T-cell (primary cell): ENCODE data around the gene ANKRD60. TPM values are rescaled to one million over a fixed set of nuclear protein-coding genes. Genes with fewer than 3 reads are reported as not detected.

Source experiments
- ATAC-seq, 4 experiments: fragments of 200-7000 bp in 3 of 4; fragments of 150-1000 bp in 1 of 4; cut with Tn5 transposase; replicated peaks in 1 of 4; 1 replicate in 3 of 4; 2 replicates in 1 of 4; pipeline ENCODE4 v1.10.0; 2021; ENCODE audit warnings: moderate library complexity in 3 of 4, mild to moderate bottlenecking in 2 of 4, moderate number of reproducible peaks in 1 of 4
- CTCF ChIA-PET, 2 donors: fragments of 300-600 bp; sonication (Branson Sonifier 250); formaldehyde crosslinking; loops; one replicate each; lab custom pipeline; 2022; ENCODE audit warnings: antibody characterized with exemption in 2 of 2; lab: Charles Lee
- POLR2A ChIA-PET, 2 donors: fragments of 300-600 bp; sonication (Branson Sonifier 250); formaldehyde crosslinking; loops; one replicate each; lab custom pipeline; 2022; ENCODE audit warnings: antibody characterized with exemption in 2 of 2; lab: Charles Lee
- DNase-seq, 35 experiments: peaks; one replicate each; pipeline versions ENCODE4 v3.0.0 to v3.0.0-alpha.2; 2013 to 2023
- H3K27ac ChIP-seq: one replicate; pipeline ENCODE4 v1.5.1; 2013; ENCODE audit warnings: low read length
- H3K27me3 ChIP-seq, 2 experiments: replicated peaks in 1 of 2; 1 replicate in 1 of 2; 2 replicates in 1 of 2; pipeline versions ENCODE4 v1.6.1 to v1.7.0; 2013; ENCODE audit warnings: low read length in 1 of 2, mixed read lengths in 1 of 2; ENCODE audit not compliant: control insufficient read depth in 2 of 2, insufficient read depth in 2 of 2; ENCODE audit errors: extremely low read depth in 1 of 2
- H3K36me3 ChIP-seq, 2 donors: 1 replicate in 1 of 2; 2 replicates in 1 of 2; pipeline versions ENCODE4 v1.6.1 to v1.7.0; 2013; ENCODE audit warnings: low read length in 1 of 2; ENCODE audit not compliant: control insufficient read depth in 2 of 2, insufficient read depth in 1 of 2; ENCODE audit errors: extremely low read depth in 1 of 2
- H3K4me1 ChIP-seq, 2 experiments: 1 replicate in 1 of 2; 2 replicates in 1 of 2; pipeline versions ENCODE4 v1.6.1 to v1.7.0; 2013; ENCODE audit warnings: low read length in 2 of 2, mixed read lengths in 1 of 2; ENCODE audit not compliant: insufficient read depth in 2 of 2, control insufficient read depth in 1 of 2; ENCODE audit errors: extremely low read depth in 1 of 2
- H3K4me3 ChIP-seq, 2 donors: 1 replicate in 1 of 2; 2 replicates in 1 of 2; pipeline versions ENCODE4 v1.5.1 to v1.7.0; 2013; ENCODE audit warnings: mild to moderate bottlenecking in 2 of 2, low read length in 1 of 2, moderate library complexity in 1 of 2; ENCODE audit not compliant: control insufficient read depth in 1 of 2; ENCODE audit errors: extremely low read depth in 1 of 2
- H3K9me3 ChIP-seq: 2 replicates; pipeline ENCODE4 v1.7.0; 2013
- H3K27ac Mint-ChIP-seq, 2 donors: one replicate each; pipeline ENCODE4 v1.8.0; 2020 to 2021; ENCODE audit warnings: mild to moderate bottlenecking in 2 of 2, mixed read lengths in 2 of 2
- H3K27me3 Mint-ChIP-seq, 2 donors: one replicate each; pipeline ENCODE4 v1.8.0; 2021 to 2022; ENCODE audit warnings: mixed read lengths in 2 of 2
- H3K36me3 Mint-ChIP-seq: one replicate; pipeline ENCODE4 v1.8.0; 2021; ENCODE audit warnings: mixed read lengths
- H3K4me1 Mint-ChIP-seq, 3 donors: one replicate each; pipeline ENCODE4 v1.8.0; 2020 to 2022; ENCODE audit warnings: mixed read lengths in 3 of 3, mild to moderate bottlenecking in 1 of 3
- H3K4me3 Mint-ChIP-seq, 3 donors: one replicate each; pipeline ENCODE4 v1.8.0; 2020 to 2022; ENCODE audit warnings: mild to moderate bottlenecking in 3 of 3, mixed read lengths in 3 of 3, moderate library complexity in 3 of 3
- H3K9me3 Mint-ChIP-seq, 3 donors: one replicate each; pipeline ENCODE4 v1.8.0; 2020 to 2022; ENCODE audit warnings: mixed read lengths in 3 of 3
- WGBS: methylation state at CpG from one replicate; pipeline ENCODE4 v1.1.5; 2013; ENCODE audit warnings: missing lambda C conversion rate; ENCODE audit not compliant: insufficient coverage; 5-methylcytosine and 5-hydroxymethylcytosine counted together
- total RNA-seq, 35 experiments: library from RNA in 6 of 35; stranded (reverse) in 6 of 35; fragments of 120-200 nt in 1 of 35; gene quantifications; one replicate each; pipeline versions ENCODE4 v1.2.1 to v1.2.4 and lab custom pipeline; 2013 to 2026

ANKRD60 gene, protein sequence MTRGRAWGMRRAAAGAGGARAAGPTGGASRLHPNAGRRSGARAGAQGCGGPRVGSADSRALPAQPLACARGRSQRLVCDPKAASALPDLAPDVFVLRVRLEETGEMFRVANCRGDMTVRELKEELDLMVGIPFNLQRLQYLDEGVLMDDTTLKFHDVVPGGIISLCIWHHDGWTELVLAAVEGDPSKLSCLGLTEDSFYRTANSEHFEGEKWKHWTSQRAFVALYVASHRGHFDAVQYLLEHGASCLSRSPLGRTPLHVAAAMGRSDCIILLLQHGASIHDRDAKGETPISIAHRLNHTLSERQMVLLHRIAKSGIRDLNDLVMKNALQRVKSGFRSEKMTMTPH
- total RNA-seq (under 1 TPM in 1 of 5 donors, not detected in 4; 0.82 TPM), total RNA-seq (lab: John Stamatoyannopoulos, UW) (0 to 0.62 (median 0) reads per million in 29 experiments)
- total RNA-seq (2013) = not detected

DNA sequence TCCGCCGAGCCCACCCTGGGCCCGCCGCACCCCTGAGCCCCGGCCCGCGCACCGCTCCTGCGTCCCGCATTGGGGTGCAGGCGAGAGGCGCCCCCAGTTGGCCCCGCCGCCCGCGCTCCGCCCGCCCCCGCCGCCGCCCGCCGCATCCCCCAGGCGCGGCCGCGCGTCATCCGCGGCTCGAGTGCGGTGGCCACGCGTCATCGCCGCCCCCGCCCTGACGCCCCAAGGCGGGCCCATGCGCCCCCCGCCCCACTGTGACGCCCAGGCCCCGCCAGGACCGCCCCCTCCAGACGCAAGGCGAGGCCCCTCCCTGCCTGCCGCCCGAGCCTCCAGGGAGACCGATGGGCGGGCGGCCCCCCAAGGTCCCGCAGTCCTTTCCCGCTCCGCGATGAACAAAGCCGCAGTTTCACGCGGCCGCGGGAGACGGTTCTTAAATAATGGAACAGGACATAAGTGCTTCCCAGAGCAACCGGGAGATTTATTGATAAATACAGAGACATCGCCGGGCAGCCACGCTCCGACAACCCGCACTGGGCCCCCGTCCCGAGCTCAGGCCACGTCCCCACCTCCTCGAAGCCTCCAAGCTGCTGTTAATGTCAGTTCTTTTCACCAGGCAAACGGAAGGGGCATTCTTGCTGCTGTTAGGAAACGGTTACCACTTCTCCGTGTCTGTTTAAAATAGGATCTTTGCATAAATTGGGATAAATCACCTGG, at the start of gene ANKRD60:
TSS of gene ANKRD60 (minus strand) at position 170 of the 714 bp plus-strand sequence. CDS start at position 170, 0 bp downstream.
- ChIA-PET POLR2A (no interaction called here), CTCF (no interaction called here)
- Mint-ChIP-seq H3K36me3 (peaks cover 3% of the 10 kb centered on the region), H3K27ac (peak within 1 kb of the TSS in 1 of 2 donors; percentile 43), H3K9me3 (no peaks in the 10 kb centered on the region), H3K27me3 (peaks cover 48 to 59% of the 10 kb centered on the region in 2 donors), H3K4me1 (peaks cover 16 to 18% (median 18%) of the 10 kb centered on the region in 3 donors), H3K4me3 (peak within 1 kb of the TSS; percentile 47 to 73 (median 60))
- H3K27me3 ChIP-seq = peaks cover 16 to 43% of the 10 kb centered on the region in 2 experiments
- H3K36me3 ChIP-seq = no peaks in the 10 kb centered on the region
- H3K27ac ChIP-seq = no peak within 1 kb of the TSS
- peak within 1 kb of the TSS in 1 of 2 donors; percentile 36 for H3K4me3 ChIP-seq
- 6% methylated on average over 66 of the region's 74 CpGs for WGBS
- DNase-seq = peak in 32 of 35 experiments; percentile 32 to 82 (median 70)
- ATAC-seq = peak; percentile 57 to 90 (median 68)
- H3K4me1 ChIP-seq = peaks cover 0 to 10% of the 10 kb centered on the region in 2 experiments
- H3K9me3 ChIP-seq = no peaks in the 10 kb centered on the region

GRCh38 chr20:58277578-58278472, 49.4 kb upstream of the ANKRD60 start:
- WGBS = 85% methylated on average over 2 of the region's 4 CpGs
- Mint-ChIP-seq H3K4me3 (no peak overlapping the region), H3K27ac (no peak overlapping the region), H3K36me3 (peaks cover 29% of the 10 kb centered on the region), H3K4me1 (peaks cover 9 to 15% (median 14%) of the 10 kb centered on the region in 3 donors), H3K9me3 (no peaks in the 10 kb centered on the region), H3K27me3 (no peaks in the 10 kb centered on the region)
- no peaks in the 10 kb centered on the region for H3K27me3 ChIP-seq
- DNase-seq = no peak
- H3K9me3 ChIP-seq = no peaks in the 10 kb centered on the region
- no peak overlapping the region for H3K4me3 ChIP-seq
- POLR2A ChIA-PET = interaction anchor here in 1 of 2 donors (0.5 kb wide), 1 partner anchor 120 kb away, joined by 3 read pairs; no protein-coding TSS in a partner anchor
- no peaks in the 10 kb centered on the region for H3K4me1 ChIP-seq
- CTCF ChIA-PET = no interaction called here
- ATAC-seq = no peak
- peaks cover under 1 to 4% of the 10 kb centered on the region in 2 donors for H3K36me3 ChIP-seq
- H3K27ac ChIP-seq = no peak overlapping the region

DNA sequence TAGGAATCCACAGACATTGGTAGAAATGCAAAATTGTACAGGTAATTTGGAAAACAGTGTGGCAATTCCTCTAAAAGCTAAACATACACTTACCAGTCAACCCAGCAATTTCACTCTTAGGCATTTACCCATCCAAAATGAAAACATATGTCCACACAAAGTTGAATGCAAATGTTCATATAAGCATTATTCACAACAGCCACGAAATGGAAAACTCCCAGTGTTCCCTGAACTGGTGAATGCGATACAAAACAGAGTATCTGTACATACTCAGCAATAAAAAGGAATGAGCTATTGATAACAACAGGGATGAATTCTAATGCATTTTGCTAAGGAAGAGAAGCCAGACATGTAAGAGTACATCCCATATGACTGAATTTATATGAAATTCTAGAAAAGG, 48.7 kb upstream of the ANKRD60 start:
- ATAC-seq = no peak
- no peaks in the 10 kb centered on the region for H3K27me3 ChIP-seq

GRCh38 chr20:58274384-58274783, 45.9 kb upstream of the ANKRD60 start:
- Mint-ChIP-seq H3K27ac (no peak overlapping the region), H3K27me3 (no peaks in the 10 kb centered on the region), H3K4me1 (peaks cover 7 to 17% (median 11%) of the 10 kb centered on the region in 3 donors), H3K4me3 (no peak overlapping the region), H3K36me3 (peaks cover 37% of the 10 kb centered on the region), H3K9me3 (no peaks in the 10 kb centered on the region)
- Histone ChIP-seq H3K27ac (no peak overlapping the region), H3K27me3 (no peaks in the 10 kb centered on the region), H3K4me3 (no peak overlapping the region), H3K36me3 (peaks cover 4 to 9% of the 10 kb centered on the region in 2 donors), H3K4me1 (peaks cover under 1 to 5% of the 10 kb centered on the region in 2 experiments), H3K9me3 (no peaks in the 10 kb centered on the region)
- ChIA-PET CTCF (no interaction called here), POLR2A (no interaction called here)
- DNase-seq = no peak
- no peak for ATAC-seq

More for the DNA sequence above, 48.7 kb upstream of the ANKRD60 start:
- CTCF ChIA-PET = no interaction called here
- Histone ChIP-seq H3K36me3 (peaks cover 4% of the 10 kb centered on the region in 2 donors), H3K9me3 (no peaks in the 10 kb centered on the region), H3K4me1 (no peaks in the 10 kb centered on the region), H3K4me3 (no peak overlapping the region), H3K27ac (no peak overlapping the region)
- peaks cover 30% of the 10 kb centered on the region for H3K36me3 Mint-ChIP-seq
- POLR2A ChIA-PET = no interaction called here
- H3K27ac Mint-ChIP-seq = no peak overlapping the region
- peaks cover 8 to 14% (median 9%) of the 10 kb centered on the region in 3 donors for H3K4me1 Mint-ChIP-seq
- H3K9me3 Mint-ChIP-seq = no peaks in the 10 kb centered on the region
- H3K4me3 Mint-ChIP-seq = no peak overlapping the region
- no CpG with 5 or more reads among the region's 2 CpGs for WGBS
- no peak for DNase-seq
- no peaks in the 10 kb centered on the region for H3K27me3 Mint-ChIP-seq

DNA sequence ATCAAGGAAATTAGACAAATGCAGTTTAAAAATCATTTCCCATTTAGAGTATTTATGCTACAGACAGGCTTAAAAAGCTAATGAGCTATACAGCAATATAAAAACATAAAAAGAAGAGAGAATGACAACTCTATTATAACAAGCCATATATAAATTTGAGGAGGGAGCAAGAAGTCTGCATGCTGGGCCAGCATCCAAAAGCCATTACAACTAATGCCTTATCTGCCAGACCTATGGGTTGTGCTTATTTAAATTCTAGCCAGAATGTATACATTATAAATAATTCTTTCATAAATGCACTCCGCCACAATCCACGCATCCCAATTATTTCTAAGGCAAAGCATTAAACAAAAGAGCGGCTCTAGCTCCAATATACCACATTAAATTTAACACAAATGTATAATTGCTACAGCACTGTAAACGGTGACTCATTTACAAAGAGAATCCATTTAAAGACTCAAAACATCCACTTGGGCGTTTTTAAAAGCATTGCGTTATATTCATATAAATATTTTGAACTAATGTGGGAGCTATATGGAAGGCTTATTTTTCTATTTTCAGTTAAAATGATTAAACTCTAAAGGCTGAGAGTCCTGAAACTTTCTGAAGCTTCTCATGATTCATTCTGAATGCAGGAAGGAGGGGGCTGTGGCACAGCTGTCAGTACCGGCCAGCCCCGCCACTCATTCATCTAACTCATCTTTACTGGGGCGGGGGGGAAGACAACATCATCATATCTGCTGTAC, 43.3 kb upstream of the ANKRD60 start:
- H3K4me1 ChIP-seq = peaks cover 12 to 18% of the 10 kb centered on the region in 2 experiments
- DNase-seq (no peak), ATAC-seq (no peak)
- no CpG with 5 or more reads among the region's 9 CpGs for WGBS
- peaks cover 4 to 7% of the 10 kb centered on the region in 2 donors for H3K36me3 ChIP-seq
- Mint-ChIP-seq H3K4me1 (peaks cover 26 to 32% (median 30%) of the 10 kb centered on the region in 3 donors), H3K4me3 (no peak overlapping the region), H3K27me3 (no peaks in the 10 kb centered on the region), H3K9me3 (no peaks in the 10 kb centered on the region), H3K27ac (no peak overlapping the region), H3K36me3 (peaks cover 46% of the 10 kb centered on the region)
- no peak overlapping the region for H3K27ac ChIP-seq
- no peaks in the 10 kb centered on the region for H3K27me3 ChIP-seq
- ChIA-PET CTCF (no interaction called here), POLR2A (no interaction called here)
- no peak overlapping the region for H3K4me3 ChIP-seq
- no peaks in the 10 kb centered on the region for H3K9me3 ChIP-seq
